GM12873 (cell line): ENCODE measurements around the gene SLCO6A1.

Experiments
- TF ChIP-seq, protein P1 (sequence below): IDR thresholded peaks from 2 replicates; pipeline ENCODE4 v1.5.1; 2012; ENCODE audit warnings: low read depth, mild to moderate bottlenecking, moderate library complexity, low read length, control low read depth; ENCODE audit not compliant: insufficient read depth; ENCODE audit errors: missing control alignments

The SLCO6A1 gene, protein sequence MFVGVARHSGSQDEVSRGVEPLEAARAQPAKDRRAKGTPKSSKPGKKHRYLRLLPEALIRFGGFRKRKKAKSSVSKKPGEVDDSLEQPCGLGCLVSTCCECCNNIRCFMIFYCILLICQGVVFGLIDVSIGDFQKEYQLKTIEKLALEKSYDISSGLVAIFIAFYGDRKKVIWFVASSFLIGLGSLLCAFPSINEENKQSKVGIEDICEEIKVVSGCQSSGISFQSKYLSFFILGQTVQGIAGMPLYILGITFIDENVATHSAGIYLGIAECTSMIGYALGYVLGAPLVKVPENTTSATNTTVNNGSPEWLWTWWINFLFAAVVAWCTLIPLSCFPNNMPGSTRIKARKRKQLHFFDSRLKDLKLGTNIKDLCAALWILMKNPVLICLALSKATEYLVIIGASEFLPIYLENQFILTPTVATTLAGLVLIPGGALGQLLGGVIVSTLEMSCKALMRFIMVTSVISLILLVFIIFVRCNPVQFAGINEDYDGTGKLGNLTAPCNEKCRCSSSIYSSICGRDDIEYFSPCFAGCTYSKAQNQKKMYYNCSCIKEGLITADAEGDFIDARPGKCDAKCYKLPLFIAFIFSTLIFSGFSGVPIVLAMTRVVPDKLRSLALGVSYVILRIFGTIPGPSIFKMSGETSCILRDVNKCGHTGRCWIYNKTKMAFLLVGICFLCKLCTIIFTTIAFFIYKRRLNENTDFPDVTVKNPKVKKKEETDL

DNA sequence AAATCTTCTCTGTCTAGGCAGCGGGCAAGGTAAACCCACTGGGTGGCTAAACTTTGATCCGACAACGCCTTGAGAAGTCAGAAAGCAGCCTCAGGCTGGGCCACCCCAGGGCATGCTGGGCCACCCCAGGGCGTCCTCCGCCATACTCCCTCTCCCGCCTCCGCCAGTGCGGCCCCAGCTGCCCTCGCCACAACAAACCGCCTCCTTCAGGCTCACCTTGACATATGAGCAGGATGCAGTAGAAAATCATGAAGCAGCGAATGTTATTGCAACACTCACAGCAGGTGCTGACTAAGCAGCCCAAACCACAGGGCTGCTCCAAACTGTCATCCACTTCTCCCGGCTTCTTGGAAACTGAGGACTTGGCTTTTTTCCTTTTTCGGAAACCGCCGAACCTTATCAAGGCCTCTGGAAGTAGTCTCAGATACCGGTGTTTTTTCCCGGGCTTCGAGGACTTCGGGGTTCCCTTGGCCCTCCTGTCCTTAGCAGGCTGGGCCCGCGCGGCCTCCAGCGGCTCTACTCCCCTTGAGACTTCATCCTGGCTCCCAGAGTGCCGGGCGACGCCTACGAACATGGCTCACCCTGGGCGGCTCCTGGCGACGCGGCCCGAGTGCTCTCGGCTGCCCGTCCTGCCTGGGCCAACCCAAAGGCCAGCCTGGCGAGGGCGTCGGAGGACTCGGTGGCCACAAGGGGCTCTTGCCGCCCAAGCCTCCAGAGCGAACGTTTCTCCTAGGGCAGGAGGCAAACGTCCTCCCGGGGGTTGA, at the start of gene SLCO6A1:
Gene SLCO6A1, minus strand, starts transcription at position 731 of the 764 bp plus-strand sequence. Its CDS starts 157 bp downstream, at position 574.
- TF ChIP-seq, protein P1, sequence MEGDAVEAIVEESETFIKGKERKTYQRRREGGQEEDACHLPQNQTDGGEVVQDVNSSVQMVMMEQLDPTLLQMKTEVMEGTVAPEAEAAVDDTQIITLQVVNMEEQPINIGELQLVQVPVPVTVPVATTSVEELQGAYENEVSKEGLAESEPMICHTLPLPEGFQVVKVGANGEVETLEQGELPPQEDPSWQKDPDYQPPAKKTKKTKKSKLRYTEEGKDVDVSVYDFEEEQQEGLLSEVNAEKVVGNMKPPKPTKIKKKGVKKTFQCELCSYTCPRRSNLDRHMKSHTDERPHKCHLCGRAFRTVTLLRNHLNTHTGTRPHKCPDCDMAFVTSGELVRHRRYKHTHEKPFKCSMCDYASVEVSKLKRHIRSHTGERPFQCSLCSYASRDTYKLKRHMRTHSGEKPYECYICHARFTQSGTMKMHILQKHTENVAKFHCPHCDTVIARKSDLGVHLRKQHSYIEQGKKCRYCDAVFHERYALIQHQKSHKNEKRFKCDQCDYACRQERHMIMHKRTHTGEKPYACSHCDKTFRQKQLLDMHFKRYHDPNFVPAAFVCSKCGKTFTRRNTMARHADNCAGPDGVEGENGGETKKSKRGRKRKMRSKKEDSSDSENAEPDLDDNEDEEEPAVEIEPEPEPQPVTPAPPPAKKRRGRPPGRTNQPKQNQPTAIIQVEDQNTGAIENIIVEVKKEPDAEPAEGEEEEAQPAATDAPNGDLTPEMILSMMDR, result no peak

DNA sequence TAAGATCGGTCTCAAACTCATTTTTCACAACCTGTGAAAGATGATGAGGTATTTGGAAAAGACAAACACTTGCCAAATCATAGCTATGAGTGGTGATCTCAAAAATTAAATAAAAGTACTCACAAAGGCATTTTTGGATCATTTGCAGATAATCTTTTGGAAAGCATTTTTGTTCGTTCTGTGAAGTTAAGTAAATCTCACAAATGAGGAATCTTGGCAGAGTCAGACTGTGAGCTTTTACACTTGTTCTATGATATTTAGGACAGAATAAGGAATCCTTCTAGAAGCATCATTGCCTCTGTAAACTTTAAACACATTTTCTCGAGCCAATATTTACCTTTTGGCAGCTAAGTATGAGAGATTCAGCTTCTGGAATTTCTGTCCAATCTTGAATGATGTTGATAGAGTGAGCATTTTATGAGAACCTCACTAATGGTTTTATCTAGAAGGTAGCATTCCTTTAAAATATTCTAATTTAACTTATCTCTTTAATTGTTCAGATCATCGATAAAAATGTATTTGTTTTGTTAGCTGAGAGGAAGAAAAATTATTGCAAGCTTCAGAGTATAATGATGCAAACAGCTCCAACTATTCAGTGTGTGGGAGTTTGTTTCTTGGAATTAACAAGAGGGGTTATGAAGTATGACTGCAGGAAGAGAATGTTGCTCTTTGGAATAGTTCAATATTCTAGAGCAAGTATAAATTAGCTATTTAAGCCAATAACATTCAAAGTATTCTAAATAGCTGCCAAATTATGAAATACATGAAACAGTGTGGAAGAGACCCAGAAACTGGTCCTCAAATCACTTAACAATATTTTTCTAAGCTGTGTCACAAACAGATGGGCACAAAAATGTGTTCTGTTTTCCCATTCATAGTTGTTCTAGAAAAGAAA, 48.6 kb upstream of the SLCO6A1 start:
- TF ChIP-seq, protein P1, result no peak

DNA sequence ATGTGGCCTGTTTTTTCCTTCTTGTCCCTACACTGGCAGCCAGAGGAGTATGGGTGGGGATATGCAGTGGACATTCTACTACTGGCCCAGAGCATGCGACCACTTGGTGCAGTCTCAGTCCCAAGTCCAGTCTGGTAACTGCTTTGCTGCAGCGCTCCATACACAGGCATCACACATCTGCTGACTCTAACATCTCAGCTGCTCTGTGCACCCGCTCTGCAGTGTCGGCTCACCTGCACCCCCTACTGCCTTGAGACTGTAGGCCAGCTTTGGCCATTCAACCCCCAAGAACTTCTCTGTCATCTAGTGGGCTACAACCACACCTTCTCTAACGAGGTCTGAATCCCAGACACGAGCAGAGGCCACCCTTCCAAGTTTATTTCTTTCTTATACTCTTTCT, 46.4 kb upstream of the SLCO6A1 start:
- TF ChIP-seq, protein P1, result peak; percentile 67

DNA sequence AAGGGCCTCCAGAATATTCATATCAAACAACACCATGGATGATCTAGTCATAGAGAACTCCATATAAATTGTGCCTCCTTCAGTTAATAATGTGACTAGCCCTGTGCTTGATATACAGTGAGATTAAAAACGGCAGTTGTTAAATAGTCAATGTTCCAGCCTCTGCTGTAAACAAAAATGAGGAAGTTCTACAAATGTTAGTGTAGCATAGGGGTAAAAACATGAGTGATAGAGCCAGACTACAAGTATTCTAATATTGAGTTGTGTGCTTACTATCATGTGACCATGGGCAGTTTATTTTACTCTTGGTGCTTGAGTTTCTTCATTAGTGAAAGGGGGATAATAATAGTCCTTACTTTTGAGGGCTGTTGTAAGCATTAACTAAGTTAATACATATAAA, 43.3 kb upstream of the SLCO6A1 start:
- TF ChIP-seq, protein P1, result no peak

DNA sequence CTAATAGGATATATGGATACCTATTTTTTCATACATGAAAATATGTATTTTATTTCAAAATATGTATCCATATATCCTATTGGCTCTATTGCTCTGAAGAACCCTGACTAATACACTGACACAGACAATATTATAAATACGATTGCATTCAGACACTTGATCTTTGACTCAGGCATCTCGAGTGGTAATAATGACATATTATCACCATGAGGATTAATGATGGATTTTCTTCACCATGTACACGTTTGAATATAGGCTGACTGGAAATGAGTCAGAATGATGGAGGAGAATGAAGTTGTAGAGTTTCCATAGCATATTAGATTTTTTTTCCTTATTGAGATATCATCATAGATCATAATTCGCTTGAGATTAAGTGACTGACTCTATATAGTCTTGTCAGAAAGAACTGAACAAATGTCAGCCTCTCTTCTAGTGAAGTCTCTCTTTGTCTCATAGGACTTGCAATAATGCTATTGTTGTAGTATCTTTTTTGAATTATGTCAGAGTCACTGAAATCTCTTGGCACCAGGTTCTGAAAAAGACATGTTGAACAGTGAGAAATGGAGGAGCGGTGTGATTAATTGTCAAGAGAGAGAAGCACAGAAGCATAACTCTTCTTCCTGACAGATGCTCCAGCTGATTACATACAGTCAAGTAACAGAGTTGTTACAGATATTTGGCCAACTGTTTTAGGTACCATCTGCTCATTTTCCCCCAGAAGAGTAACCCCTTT, 41.4 kb upstream of the SLCO6A1 start:
- TF ChIP-seq, protein P1, result no peak

DNA sequence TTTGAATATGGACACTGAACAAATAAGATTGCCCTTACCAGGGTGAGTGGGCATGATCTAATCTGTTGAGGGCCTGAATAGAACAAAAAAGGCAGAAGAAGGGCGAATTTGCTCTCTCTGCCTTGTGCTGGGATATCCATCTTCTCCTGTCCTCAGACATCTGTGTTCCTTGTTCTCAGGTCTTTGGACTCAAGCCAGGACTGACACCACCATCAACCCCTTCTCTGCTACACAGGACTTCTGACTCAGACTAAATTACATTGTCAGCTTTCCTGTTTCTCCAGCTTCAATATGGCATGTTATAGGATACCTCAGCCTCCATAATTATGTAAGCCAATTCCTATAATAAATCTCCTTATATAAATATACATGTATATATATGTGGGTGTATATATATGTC, 40.8 kb upstream of the SLCO6A1 start:
- TF ChIP-seq, protein P1, result no peak
